H1 (cell line): Measurements from ENCODE around the gene OR8K1. TPM values are rescaled to one million over a fixed set of nuclear protein-coding genes. Genes with fewer than 3 reads are reported as not detected.

Source experiments
- CTCF ChIA-PET: fragments of 300-600 bp; sonication (Branson Sonifier 250); formaldehyde crosslinking; loops from one replicate; lab custom pipeline; 2021; ENCODE audit not compliant: partially characterized antibody; lab: Charles Lee
- POLR2A ChIA-PET: fragments of 300-600 bp; sonication (Branson Sonifier 250); formaldehyde crosslinking; loops from one replicate; lab custom pipeline; 2021; ENCODE audit warnings: inconsistent platforms; ENCODE audit not compliant: partially characterized antibody; lab: Charles Lee
- DNase-seq, 2 experiments: peaks; one replicate each; pipeline versions ENCODE4 v3.0.0 to v3.0.0-alpha.2; 2010 to 2022; ENCODE audit warnings: low spot score in 2 of 2, low read depth in 1 of 2, mixed read lengths in 1 of 2
- FAIRE-seq: peaks from 2 replicates; lab custom pipeline; 2011; peaks lifted over from hg19 to GRCh38; lab: Jason Lieb, UNC
- H2AFZ ChIP-seq: 2 replicates; pipeline ENCODE4 v1.8.1; 2012; ENCODE audit warnings: low read length, inconsistent platforms
- H2AK5ac ChIP-seq: 2 replicates; pipeline ENCODE4 v1.6.1; 2013; ENCODE audit warnings: low read depth, low read length
- H2BK120ac ChIP-seq: replicated peaks from 2 replicates; pipeline ENCODE3; 2013; ENCODE audit warnings: low read depth, low read length, inconsistent platforms
- H2BK12ac ChIP-seq: 2 replicates; pipeline ENCODE4 v1.6.1; 2013; ENCODE audit warnings: low read depth, low read length
- H2BK15ac ChIP-seq: 2 replicates; pipeline ENCODE4 v1.6.1; 2013; ENCODE audit warnings: low read length
- H2BK20ac ChIP-seq: 2 replicates; pipeline ENCODE4 v1.6.1; 2013; ENCODE audit warnings: low read length
- H2BK5ac ChIP-seq: 2 replicates; pipeline ENCODE4 v1.6.1; 2013; ENCODE audit warnings: low read depth, low read length
- H3K14ac ChIP-seq: 2 replicates; pipeline ENCODE4 v1.6.1; 2013; ENCODE audit warnings: inconsistent platforms; ENCODE audit not compliant: insufficient read length
- H3K18ac ChIP-seq: 2 replicates; pipeline ENCODE4 v1.6.1; 2013; ENCODE audit warnings: low read length; ENCODE audit errors: extremely low read depth
- H3K23ac ChIP-seq: 2 replicates; pipeline ENCODE4 v1.6.1; 2013; ENCODE audit warnings: inconsistent platforms; ENCODE audit not compliant: insufficient read length
- H3K23me2 ChIP-seq: 2 replicates; pipeline ENCODE4 v1.6.1; 2013; ENCODE audit warnings: low read depth, low read length
- H3K27ac ChIP-seq: 2 replicates; pipeline ENCODE4 v1.6.1; 2011; ENCODE audit warnings: low read depth, low read length, inconsistent platforms
- H3K27me3 ChIP-seq, 4 experiments: replicated peaks in 1 of 4; 1 replicate in 1 of 4; 2 replicates in 3 of 4; pipeline versions ENCODE4 v1.6.1 to v1.8.1; 2011 to 2013; ENCODE audit warnings: low read length in 3 of 4, mild to moderate bottlenecking in 3 of 4, inconsistent platforms in 2 of 4, mixed read lengths in 2 of 4, moderate library complexity in 1 of 4; ENCODE audit not compliant: control insufficient read depth in 3 of 4, insufficient read depth in 3 of 4; ENCODE audit errors: extremely low read depth in 1 of 4
- H3K36me3 ChIP-seq, 4 experiments: 2 replicates each; pipeline versions ENCODE4 v1.6.1 to v1.8.1; 2011 to 2013; ENCODE audit warnings: mild to moderate bottlenecking in 4 of 4, low read length in 3 of 4, moderate library complexity in 2 of 4, control low read depth in 1 of 4, inconsistent platforms in 1 of 4; ENCODE audit not compliant: insufficient read depth in 4 of 4, control insufficient read depth in 2 of 4
- H3K4ac ChIP-seq: replicated peaks from 2 replicates; pipeline ENCODE3; 2013; ENCODE audit warnings: low read length, low read depth, mixed read lengths, inconsistent platforms; ENCODE audit not compliant: insufficient read length
- H3K4me1 ChIP-seq, 4 experiments: replicated peaks in 1 of 4; 1 replicate in 1 of 4; 2 replicates in 3 of 4; pipeline versions ENCODE4 v1.6.1 to v1.8.1; 2011 to 2013; ENCODE audit warnings: low read length in 3 of 4, inconsistent platforms in 2 of 4, mixed read lengths in 1 of 4; ENCODE audit not compliant: insufficient read depth in 4 of 4, control insufficient read depth in 3 of 4
- H3K4me2 ChIP-seq, 2 experiments: 2 replicates each; pipeline versions ENCODE4 v1.6.1 to v1.8.1; 2011 to 2013; ENCODE audit warnings: low read depth in 2 of 2, low read length in 2 of 2, control low read depth in 1 of 2, inconsistent platforms in 1 of 2, mild to moderate bottlenecking in 1 of 2; ENCODE audit not compliant: insufficient read depth in 1 of 2
- H3K4me3 ChIP-seq, 4 experiments: fragments of 200-600, 300-600 bp in 1 of 4; sonication (generic), shearing (Covaris generic), sonication (Bioruptor Twin) in 1 of 4; 2 replicates each; pipeline versions ENCODE4 v1.5.1 to v1.8.1; 2011 to 2016; ENCODE audit warnings: low read length in 4 of 4, low read depth in 3 of 4, control low read depth in 2 of 4, inconsistent platforms in 2 of 4, mild to moderate bottlenecking in 2 of 4, mixed read lengths in 1 of 4, moderate library complexity in 1 of 4; ENCODE audit not compliant: insufficient read depth in 2 of 4; ENCODE audit errors: extremely low read depth in 1 of 4
- H3K56ac ChIP-seq: replicated peaks from 2 replicates; pipeline ENCODE3; 2013; ENCODE audit warnings: low read depth, mild to moderate bottlenecking, mixed read lengths, low read length, inconsistent platforms; ENCODE audit not compliant: insufficient read length
- H3K79me1 ChIP-seq: 2 replicates; pipeline ENCODE4 v1.6.1; 2013; ENCODE audit warnings: low read depth, low read length, control low read depth
- H3K79me2 ChIP-seq, 2 experiments: 2 replicates each; pipeline versions ENCODE4 v1.6.1 to v1.8.1; 2012 to 2013; ENCODE audit warnings: low read length in 2 of 2, mild to moderate bottlenecking in 2 of 2, inconsistent platforms in 1 of 2; ENCODE audit not compliant: insufficient read depth in 2 of 2, control insufficient read depth in 1 of 2
- H3K9ac ChIP-seq, 4 experiments: replicated peaks in 1 of 4; 1 replicate in 1 of 4; 2 replicates in 3 of 4; pipeline versions ENCODE4 v1.6.1 to v1.8.1; 2011 to 2013; ENCODE audit warnings: low read depth in 3 of 4, low read length in 3 of 4, control low read depth in 2 of 4, mild to moderate bottlenecking in 2 of 4, moderate library complexity in 2 of 4, inconsistent platforms in 1 of 4; ENCODE audit errors: extremely low read depth in 1 of 4
- H3K9me3 ChIP-seq, 2 experiments: 2 replicates each; pipeline versions ENCODE4 v1.6.1 to v1.8.1; 2012 to 2013; ENCODE audit warnings: mild to moderate bottlenecking in 2 of 2, moderate library complexity in 2 of 2, control low read depth in 1 of 2, inconsistent platforms in 1 of 2, low read depth in 1 of 2, low read length in 1 of 2, mixed read lengths in 1 of 2; ENCODE audit not compliant: insufficient read depth in 2 of 2
- H4K20me1 ChIP-seq, 2 experiments: replicated peaks in 1 of 2; 2 replicates each; pipeline versions ENCODE3 to v1.8.1; 2011 to 2013; ENCODE audit warnings: inconsistent platforms in 2 of 2, low read length in 2 of 2, mild to moderate bottlenecking in 1 of 2; ENCODE audit not compliant: insufficient read depth in 2 of 2, control insufficient read depth in 1 of 2
- H4K5ac ChIP-seq: 2 replicates; pipeline ENCODE4 v1.6.1; 2013; ENCODE audit warnings: low read length, low read depth, mixed read lengths, inconsistent platforms; ENCODE audit not compliant: insufficient read length
- H4K8ac ChIP-seq: 2 replicates; pipeline ENCODE4 v1.8.0; 2013; ENCODE audit warnings: mild to moderate bottlenecking, moderate library complexity, low read length, inconsistent platforms; ENCODE audit not compliant: insufficient read depth; ENCODE audit errors: extremely low read depth
- H4K91ac ChIP-seq: replicated peaks from 2 replicates; pipeline ENCODE3; 2013; ENCODE audit warnings: low read length, mixed read lengths, inconsistent platforms; ENCODE audit not compliant: insufficient read length
- BRCA1 ChIP-seq: IDR thresholded peaks from 2 replicates; pipeline ENCODE4 v1.6.1; 2012; ENCODE audit warnings: low read depth, low read length, improper control_type of control experiment
- CBX5 ChIP-seq: fragments of 300-800, 300-1000 bp; sonication (generic); IDR thresholded peaks from 2 replicates; pipeline ENCODE4 v1.7.1; 2016; ENCODE audit warnings: antibody characterized with exemption, low read length, low read depth
- CHD2 ChIP-seq: IDR thresholded peaks from 2 replicates; pipeline ENCODE4 v1.6.1; 2012; ENCODE audit warnings: low read length, improper control_type of control experiment
- GABPA ChIP-seq: IDR thresholded peaks from 2 replicates; pipeline ENCODE4 v1.6.1; 2011; ENCODE audit warnings: mild to moderate bottlenecking, low read length, moderate library complexity, borderline replicate concordance; ENCODE audit not compliant: insufficient read depth
- HDAC2 ChIP-seq, 2 experiments: fragments of 300-600 bp in 1 of 2; sonication (generic) in 1 of 2; IDR thresholded peaks; 2 replicates each; pipeline ENCODE4 v1.6.1; 2011 to 2012; ENCODE audit warnings: low read depth in 2 of 2, low read length in 2 of 2, mild to moderate bottlenecking in 2 of 2, moderate library complexity in 2 of 2, borderline replicate concordance in 1 of 2, inconsistent platforms in 1 of 2
- JUND ChIP-seq: IDR thresholded peaks from 2 replicates; pipeline ENCODE4 v1.6.1; 2011; ENCODE audit warnings: mild to moderate bottlenecking, improper control_type of control experiment, low read length
- KDM4A ChIP-seq: IDR thresholded peaks from one replicate; pipeline ENCODE4 v1.7.1; 2012; ENCODE audit warnings: low read depth, mild to moderate bottlenecking, moderate library complexity, low read length, inconsistent platforms; ENCODE audit not compliant: severe bottlenecking
- PHF8 ChIP-seq: fragments of 200-600 bp; sonication (generic); conservative IDR thresholded peaks from 2 replicates; pipeline ENCODE4 v1.7.1; 2012; ENCODE audit warnings: low read depth, mild to moderate bottlenecking, inconsistent platforms, low read length, moderate library complexity
- POLR2A ChIP-seq, 2 experiments: IDR thresholded peaks; 1 replicate in 1 of 2; 2 replicates in 1 of 2; pipeline ENCODE4 v1.6.1; 2011; ENCODE audit warnings: low read depth in 2 of 2, low read length in 2 of 2, mild to moderate bottlenecking in 2 of 2; ENCODE audit errors: control extremely low read depth in 1 of 2
- RFX5 ChIP-seq: IDR thresholded peaks from 2 replicates; pipeline ENCODE4 v1.6.1; 2011; ENCODE audit warnings: low read depth, low read length, improper control_type of control experiment, borderline replicate concordance
- RXRA ChIP-seq: IDR thresholded peaks from 2 replicates; pipeline ENCODE4 v1.6.1; 2011; ENCODE audit warnings: low read depth, mild to moderate bottlenecking, low read length, moderate library complexity; ENCODE audit not compliant: insufficient read depth
- SIN3A ChIP-seq, 2 experiments: IDR thresholded peaks in 1 of 2; conservative IDR thresholded peaks in 1 of 2; 2 replicates each; pipeline ENCODE4 v1.6.1; 2011 to 2012; ENCODE audit warnings: low read length in 2 of 2, improper control_type of control experiment in 1 of 2, low read depth in 1 of 2, mild to moderate bottlenecking in 1 of 2
- TBP ChIP-seq: IDR thresholded peaks from 2 replicates; pipeline ENCODE4 v1.6.1; 2011; ENCODE audit warnings: low read depth, low read length, improper control_type of control experiment
- WGBS, 2 experiments: shearing (Covaris generic) in 1 of 2; methylation state at CpG; one replicate each; pipeline versions ENCODE4 v1.1.6 to v1.1.7; 2013 to 2015; ENCODE audit warnings: low lambda C conversion rate in 2 of 2, mixed read lengths in 2 of 2, inconsistent platforms in 1 of 2, low coverage in 1 of 2, missing lambda C conversion rate in 1 of 2; ENCODE audit not compliant: insufficient replicate concordance in 2 of 2, insufficient coverage in 1 of 2, insufficient read length in 1 of 2; ENCODE audit errors: extremely low coverage in 1 of 2, missing lambda C conversion rate in 1 of 2; 5-methylcytosine and 5-hydroxymethylcytosine counted together
- long read RNA-seq, 2 experiments: library from RNA in 1 of 2; library from capped mRNA in 1 of 2; stranded (forward); transcript quantifications; one replicate each; pipeline ENCODE4 v2.0.0, GENCODE V29; 2021; ENCODE audit warnings: inconsistent platforms in 1 of 2
- polyA minus RNA-seq, 3 experiments: library from RNA; depleted of rRNA, polyadenylated mRNA; stranded (reverse); fragments of >200 nt; gene quantifications; 1 replicate in 2 of 3; 2 replicates in 1 of 3; pipeline ENCODE4 v1.2.3, GENCODE V29; 2011
- polyA plus RNA-seq, 7 experiments: library from polyadenylated mRNA; depleted of rRNA in 3 of 7; stranded (reverse) in 5 of 7; unstranded in 2 of 7; fragments of >200 nt in 5 of 7; fragments of 200-250 nt in 2 of 7; gene quantifications; 1 replicate in 5 of 7; 2 replicates in 1 of 7; 4 replicates in 1 of 7; pipeline versions ENCODE4 v1.2.1 to v1.2.3, GENCODE V29; 2011 to 2013; ENCODE audit warnings: missing spikeins in 2 of 7, mixed read lengths in 2 of 7
- total RNA-seq: library from RNA; stranded (reverse); fragmentation: NEBNext Ultra II Directional; extraction: Animal tissue kit (Norgen Biotek cat#: 25700); gene quantifications from 2 replicates; pipeline ENCODE4 v1.2.1, GENCODE V29; 2021

The OR8K1 gene
- total RNA-seq (not detected in 2 replicates), polyA plus RNA-seq (2011; rRNA removed) (not detected in 2 replicates), polyA minus RNA-seq (2011; rRNA and poly(A)+ RNA removed) (not detected in 2 replicates)
- polyA plus RNA-seq (2011; cell fraction: cytosol; rRNA removed) = not detected
- not detected for polyA plus RNA-seq (2011; cell fraction: nucleus; rRNA removed)
- not detected in 4 replicates for polyA plus RNA-seq (2012, experiment 1 of 2)
- polyA plus RNA-seq (2012, experiment 2 of 2) = not detected
- not detected for polyA plus RNA-seq (2013, experiment 1 of 2)
- not detected for polyA plus RNA-seq (2013, experiment 2 of 2)
- polyA minus RNA-seq (2011; cell fraction: cytosol; rRNA and poly(A)+ RNA removed) = not detected
- polyA minus RNA-seq (2011; cell fraction: nucleus; rRNA and poly(A)+ RNA removed) = not detected
- long read RNA-seq, experiment 1 = 0 reads
- long read RNA-seq, experiment 2 = 0 reads

DNA sequence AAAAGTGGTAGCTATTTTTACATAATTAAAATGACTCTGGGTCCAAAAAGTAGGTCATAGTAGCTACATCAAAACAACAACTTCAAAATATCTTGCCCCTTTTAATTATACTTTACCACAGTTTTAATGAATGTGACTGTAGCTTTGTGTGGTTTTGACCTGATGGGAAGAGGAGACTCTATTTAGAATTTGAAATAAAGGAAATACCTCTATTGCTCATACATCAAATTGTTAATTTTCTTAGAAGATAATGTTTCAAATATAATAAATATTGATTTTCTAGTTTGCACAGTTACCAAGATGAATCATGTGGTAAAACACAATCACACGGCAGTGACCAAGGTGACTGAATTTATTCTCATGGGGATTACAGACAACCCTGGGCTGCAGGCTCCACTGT lies at the start of gene OR8K1:
Gene OR8K1 (plus strand): TSS at position 301 of the 400 bp plus-strand sequence. CDS start 0 bp downstream, at position 301.
- no peaks in the 10 kb centered on the region for H3K4me1 ChIP-seq
- no peak within 1 kb of the TSS for H3K18ac ChIP-seq
- FAIRE-seq = no peak

More for the DNA sequence above, at the start of gene OR8K1:
- Histone ChIP-seq H3K4ac (no peak within 1 kb of the TSS), H3K23me2 (no peaks in the 10 kb centered on the region), H3K36me3 (no peaks in the 10 kb centered on the region), H2BK120ac (no peak within 1 kb of the TSS), H3K56ac (no peak within 1 kb of the TSS), H4K8ac (no peak within 1 kb of the TSS), H3K27ac (no peak within 1 kb of the TSS), H3K23ac (no peak within 1 kb of the TSS), H2AK5ac (no peak within 1 kb of the TSS), H2BK15ac (no peak within 1 kb of the TSS), H4K20me1 (no peaks in the 10 kb centered on the region), H2BK12ac (no peak within 1 kb of the TSS), H3K9ac (no peak within 1 kb of the TSS), H3K14ac (no peak within 1 kb of the TSS), H2BK20ac (no peak within 1 kb of the TSS), H3K79me2 (no peaks in the 10 kb centered on the region), H2AFZ (no peak within 1 kb of the TSS), H3K79me1 (no peaks in the 10 kb centered on the region), H3K27me3 (no peaks in the 10 kb centered on the region), H4K5ac (no peak within 1 kb of the TSS), H3K9me3 (no peaks in the 10 kb centered on the region), H3K4me2 (no peak within 1 kb of the TSS), H2BK5ac (no peak within 1 kb of the TSS), H3K4me3 (no peak within 1 kb of the TSS), H4K91ac (no peak within 1 kb of the TSS)
- 96% methylated on average over 1 of the region's 1 CpG; no CpG with 5 or more reads in 1 of the 2 experiments for WGBS, 2 experiments
- TF ChIP-seq SIN3A (conservative IDR thresholded peaks at IDR 0.05 in 1 of 2, IDR thresholded peaks at IDR 0.05 in 1 of 2; ENCODE audit: low read depth in 1 of 2, low read length in 2 of 2) = no peak
- TF ChIP-seq RFX5 = no peak
- no peak for TF ChIP-seq HDAC2 (IDR thresholded peaks at IDR 0.05; ENCODE audit: borderline replicate concordance in 1 of 2, low read depth in 2 of 2, low read length in 2 of 2)
- no peak for TF ChIP-seq KDM4A
- TF ChIP-seq GABPA = no peak
- no peak for TF ChIP-seq PHF8
- no peak for TF ChIP-seq BRCA1
- no peak for TF ChIP-seq POLR2A (IDR thresholded peaks at IDR 0.05; ENCODE audit: control extremely low read depth in 1 of 2, low read depth in 2 of 2, low read length in 2 of 2)
- TF ChIP-seq CHD2 = no peak
- no peak for TF ChIP-seq TBP
- no peak for TF ChIP-seq CBX5
- no peak for TF ChIP-seq RXRA
- TF ChIP-seq JUND = no peak
- CTCF ChIA-PET = no interaction called here
- no peak for DNase-seq
- POLR2A ChIA-PET = no interaction called here
